ENCODE results near the gene PRDM10. TPM values are rescaled to one million over a fixed set of nuclear protein-coding genes. Genes with fewer than 3 reads are reported as not detected.

The PRDM10 gene
- total and polyA plus RNA-seq, 8 donors = 2.3 to 5.3 (median 3.2) TPM

DNA sequence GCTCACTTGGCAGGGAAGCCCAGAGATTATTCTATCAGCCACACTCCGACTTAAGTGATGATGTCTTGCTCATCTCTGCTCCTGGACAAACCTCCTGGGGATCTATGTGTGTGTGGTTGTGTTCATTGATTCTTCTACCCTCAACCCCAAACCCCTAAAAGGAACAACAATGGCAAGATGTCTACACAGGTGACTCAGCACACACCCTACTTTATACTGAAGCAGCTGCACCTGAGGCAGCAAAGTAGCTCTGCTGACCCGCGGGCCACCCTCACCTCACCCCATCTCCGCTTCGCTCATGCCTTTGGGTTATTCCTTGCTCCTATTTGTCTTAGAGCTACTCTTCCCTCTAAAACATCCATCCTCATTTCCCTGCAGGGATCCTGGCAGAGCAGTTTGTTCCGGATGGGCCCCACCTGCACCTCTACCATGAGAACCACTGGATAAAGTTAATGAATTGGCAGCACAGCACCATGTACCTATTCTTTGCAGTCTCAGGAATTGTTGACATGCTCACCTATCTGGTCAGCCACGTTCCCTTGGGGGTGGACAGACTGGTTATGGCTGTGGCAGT, 148.3 kb downstream of the PRDM10 start:
- no peak overlapping the region for H3K4me3 ChIP-seq
- FAIRE-seq = no peak

DNA sequence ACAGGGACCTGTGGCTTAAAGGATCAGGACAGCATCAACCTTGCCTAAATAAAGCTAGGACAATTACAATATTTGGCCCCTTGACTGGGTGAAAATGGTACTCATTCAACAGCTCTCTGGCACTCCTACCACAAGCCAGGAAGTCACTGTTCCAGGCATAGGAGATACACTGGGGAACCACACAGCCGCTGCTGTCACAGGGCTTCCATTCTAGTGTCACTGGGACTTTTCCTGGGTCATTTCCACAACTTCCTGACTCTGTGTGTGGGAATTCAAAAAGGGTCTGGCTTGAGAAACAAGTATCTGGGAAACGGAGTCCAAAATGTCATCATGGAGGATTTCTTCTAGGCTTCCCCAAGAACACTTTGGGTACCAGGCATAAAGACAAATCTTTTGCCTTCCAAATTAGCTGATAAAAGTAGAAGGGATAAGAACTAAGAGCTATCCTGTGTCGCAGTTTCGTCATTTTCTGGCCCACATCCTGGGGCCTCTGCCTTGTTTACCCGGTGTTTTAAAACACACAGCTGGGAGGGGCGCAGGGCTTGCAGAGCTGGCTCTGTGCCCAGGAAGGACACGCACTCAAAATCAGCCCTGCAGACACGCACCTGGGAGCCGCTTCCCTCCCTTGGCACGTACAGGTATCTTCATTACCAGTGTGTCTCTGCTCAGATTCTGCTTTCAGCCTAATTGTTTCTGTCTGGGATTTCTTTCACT, 149.0 kb downstream of the PRDM10 start:
- DNase-seq (peak; percentile 58 to 84 (median 74)), FAIRE-seq (no peak), ATAC-seq (peak; percentile 67 to 92 (median 90))
- Histone ChIP-seq H3K27ac (peak overlapping the region in 2 of 4 donors; percentile 46 to 57), H3K27me3 (no peaks in the 10 kb centered on the region), H3K36me3 (no peaks in the 10 kb centered on the region), H3K4me1 (peaks cover 0 to 9% (median 3%) of the 10 kb centered on the region in 3 donors), H3K9me3 (no peaks in the 10 kb centered on the region), H3K4me3 (no peak overlapping the region)
- WGBS, 2 donors = 11% methylated on average over 10 of the region's 10 CpGs
- intact Hi-C loops (cut with DNase I) = no loop called here
- TF ChIP-seq, protein P1, sequence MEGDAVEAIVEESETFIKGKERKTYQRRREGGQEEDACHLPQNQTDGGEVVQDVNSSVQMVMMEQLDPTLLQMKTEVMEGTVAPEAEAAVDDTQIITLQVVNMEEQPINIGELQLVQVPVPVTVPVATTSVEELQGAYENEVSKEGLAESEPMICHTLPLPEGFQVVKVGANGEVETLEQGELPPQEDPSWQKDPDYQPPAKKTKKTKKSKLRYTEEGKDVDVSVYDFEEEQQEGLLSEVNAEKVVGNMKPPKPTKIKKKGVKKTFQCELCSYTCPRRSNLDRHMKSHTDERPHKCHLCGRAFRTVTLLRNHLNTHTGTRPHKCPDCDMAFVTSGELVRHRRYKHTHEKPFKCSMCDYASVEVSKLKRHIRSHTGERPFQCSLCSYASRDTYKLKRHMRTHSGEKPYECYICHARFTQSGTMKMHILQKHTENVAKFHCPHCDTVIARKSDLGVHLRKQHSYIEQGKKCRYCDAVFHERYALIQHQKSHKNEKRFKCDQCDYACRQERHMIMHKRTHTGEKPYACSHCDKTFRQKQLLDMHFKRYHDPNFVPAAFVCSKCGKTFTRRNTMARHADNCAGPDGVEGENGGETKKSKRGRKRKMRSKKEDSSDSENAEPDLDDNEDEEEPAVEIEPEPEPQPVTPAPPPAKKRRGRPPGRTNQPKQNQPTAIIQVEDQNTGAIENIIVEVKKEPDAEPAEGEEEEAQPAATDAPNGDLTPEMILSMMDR (IDR thresholded peaks at IDR 0.05) = no peak

More for the DNA sequence above, 148.3 kb downstream of the PRDM10 start:
- Histone ChIP-seq H3K9me3 (no peaks in the 10 kb centered on the region), H3K27ac (peak overlapping the region in 2 of 4 donors; percentile 46 to 57), H3K27me3 (no peaks in the 10 kb centered on the region), H3K4me1 (peaks cover 0 to 9% (median 3%) of the 10 kb centered on the region in 3 donors), H3K36me3 (no peaks in the 10 kb centered on the region)
- intact Hi-C loops (cut with DNase I) = no loop called here
- no peak for DNase-seq
- TF ChIP-seq, protein P1 (IDR thresholded peaks at IDR 0.05) = no peak
- ATAC-seq = peak in 3 of 4 donors; percentile 38 to 42 (median 41)
- WGBS, 2 donors = 54 to 74% methylated on average over 7 of the region's 7 CpGs

- no peak overlapping the region for H3K27ac ChIP-seq
- peaks cover 0 to 9% (median 3%) of the 10 kb centered on the region in 3 donors for H3K4me1 ChIP-seq
- FAIRE-seq = no peak
- no peaks in the 10 kb centered on the region for H3K27me3 ChIP-seq
- WGBS, 2 donors = 76 to 82% methylated on average over 15 of the region's 15 CpGs
- intact Hi-C loops (cut with DNase I) = no loop called here
- no peaks in the 10 kb centered on the region for H3K9me3 ChIP-seq
- no peak overlapping the region for H3K4me3 ChIP-seq
- H3K36me3 ChIP-seq = no peaks in the 10 kb centered on the region
- TF ChIP-seq, protein P1 (IDR thresholded peaks at IDR 0.05) = no peak
- no peak for DNase-seq
- ATAC-seq = no peak
Observed at GRCh38 chr11:129852125-129852740, 150.4 kb downstream of the PRDM10 start.

Other genes with a start within 250 kb of the PRDM10 start
- gene TMEM45B, start 187.0 kb downstream of the PRDM10 start, total RNA-seq = 1 to 10 TPM in 5 of 6 donors, under 1 TPM in 1; 0.51 to 3.1 (median 1.6) TPM
- 1 to 10 TPM in 1 of 2 donors, under 1 TPM in 1; 0.72 to 2.5 TPM for gene TMEM45B, start 187.0 kb downstream of the PRDM10 start, polyA plus RNA-seq
- 10 to 100 TPM; 11.0 to 18.3 (median 12.6) TPM for gene NFRKB, start 107.3 kb downstream of the PRDM10 start, total RNA-seq
- 10 to 100 TPM; 12.6 to 13.2 TPM for gene NFRKB, start 107.3 kb downstream of the PRDM10 start, polyA plus RNA-seq
- 100 to 1,000 TPM in 3 of 6 donors, 10 to 100 TPM in 3; 64.2 to 171 (median 101) TPM for gene APLP2, start 67.1 kb upstream of the PRDM10 start, total RNA-seq
- 100 to 1,000 TPM in 1 of 2 donors, 10 to 100 TPM in 1; 45.3 to 124 TPM for gene APLP2, start 67.1 kb upstream of the PRDM10 start, polyA plus RNA-seq
- gene ST14, start 156.9 kb upstream of the PRDM10 start, total RNA-seq = 100 to 1,000 TPM in 1 of 6 donors, 10 to 100 TPM in 5; 37.5 to 101 (median 48.5) TPM
- 10 to 100 TPM; 43.8 to 57.9 TPM for gene ST14, start 156.9 kb upstream of the PRDM10 start, polyA plus RNA-seq